H1 (cell line): ENCODE results near the gene SEMA3G. TPM values are rescaled to one million over a fixed set of nuclear protein-coding genes. Genes with fewer than 3 reads are reported as not detected.

Source experiments
- CTCF ChIA-PET: fragments of 300-600 bp; sonication (Branson Sonifier 250); formaldehyde crosslinking; loops from one replicate; lab custom pipeline; 2021; ENCODE audit not compliant: partially characterized antibody; lab: Charles Lee
- POLR2A ChIA-PET: fragments of 300-600 bp; sonication (Branson Sonifier 250); formaldehyde crosslinking; loops from one replicate; lab custom pipeline; 2021; ENCODE audit warnings: inconsistent platforms; ENCODE audit not compliant: partially characterized antibody; lab: Charles Lee
- DNase-seq, 2 experiments: peaks; one replicate each; pipeline versions ENCODE4 v3.0.0 to v3.0.0-alpha.2; 2010 to 2022; ENCODE audit warnings: low spot score in 2 of 2, low read depth in 1 of 2, mixed read lengths in 1 of 2
- FAIRE-seq: peaks from 2 replicates; lab custom pipeline; 2011; peaks lifted over from hg19 to GRCh38; lab: Jason Lieb, UNC
- H2AFZ ChIP-seq: 2 replicates; pipeline ENCODE4 v1.8.1; 2012; ENCODE audit warnings: low read length, inconsistent platforms
- H2AK5ac ChIP-seq: 2 replicates; pipeline ENCODE4 v1.6.1; 2013; ENCODE audit warnings: low read depth, low read length
- H2BK120ac ChIP-seq: replicated peaks from 2 replicates; pipeline ENCODE3; 2013; ENCODE audit warnings: low read depth, low read length, inconsistent platforms
- H2BK12ac ChIP-seq: 2 replicates; pipeline ENCODE4 v1.6.1; 2013; ENCODE audit warnings: low read depth, low read length
- H2BK15ac ChIP-seq: 2 replicates; pipeline ENCODE4 v1.6.1; 2013; ENCODE audit warnings: low read length
- H2BK20ac ChIP-seq: 2 replicates; pipeline ENCODE4 v1.6.1; 2013; ENCODE audit warnings: low read length
- H2BK5ac ChIP-seq: 2 replicates; pipeline ENCODE4 v1.6.1; 2013; ENCODE audit warnings: low read depth, low read length
- H3K14ac ChIP-seq: 2 replicates; pipeline ENCODE4 v1.6.1; 2013; ENCODE audit warnings: inconsistent platforms; ENCODE audit not compliant: insufficient read length
- H3K18ac ChIP-seq: 2 replicates; pipeline ENCODE4 v1.6.1; 2013; ENCODE audit warnings: low read length; ENCODE audit errors: extremely low read depth
- H3K23ac ChIP-seq: 2 replicates; pipeline ENCODE4 v1.6.1; 2013; ENCODE audit warnings: inconsistent platforms; ENCODE audit not compliant: insufficient read length
- H3K23me2 ChIP-seq: 2 replicates; pipeline ENCODE4 v1.6.1; 2013; ENCODE audit warnings: low read depth, low read length
- H3K27ac ChIP-seq: 2 replicates; pipeline ENCODE4 v1.6.1; 2011; ENCODE audit warnings: low read depth, low read length, inconsistent platforms
- H3K27me3 ChIP-seq, 4 experiments: replicated peaks in 1 of 4; 1 replicate in 1 of 4; 2 replicates in 3 of 4; pipeline versions ENCODE4 v1.6.1 to v1.8.1; 2011 to 2013; ENCODE audit warnings: low read length in 3 of 4, mild to moderate bottlenecking in 3 of 4, inconsistent platforms in 2 of 4, mixed read lengths in 2 of 4, moderate library complexity in 1 of 4; ENCODE audit not compliant: control insufficient read depth in 3 of 4, insufficient read depth in 3 of 4; ENCODE audit errors: extremely low read depth in 1 of 4
- H3K36me3 ChIP-seq, 4 experiments: 2 replicates each; pipeline versions ENCODE4 v1.6.1 to v1.8.1; 2011 to 2013; ENCODE audit warnings: mild to moderate bottlenecking in 4 of 4, low read length in 3 of 4, moderate library complexity in 2 of 4, control low read depth in 1 of 4, inconsistent platforms in 1 of 4; ENCODE audit not compliant: insufficient read depth in 4 of 4, control insufficient read depth in 2 of 4
- H3K4ac ChIP-seq: replicated peaks from 2 replicates; pipeline ENCODE3; 2013; ENCODE audit warnings: low read length, low read depth, mixed read lengths, inconsistent platforms; ENCODE audit not compliant: insufficient read length
- H3K4me1 ChIP-seq, 4 experiments: replicated peaks in 1 of 4; 1 replicate in 1 of 4; 2 replicates in 3 of 4; pipeline versions ENCODE4 v1.6.1 to v1.8.1; 2011 to 2013; ENCODE audit warnings: low read length in 3 of 4, inconsistent platforms in 2 of 4, mixed read lengths in 1 of 4; ENCODE audit not compliant: insufficient read depth in 4 of 4, control insufficient read depth in 3 of 4
- H3K4me2 ChIP-seq, 2 experiments: 2 replicates each; pipeline versions ENCODE4 v1.6.1 to v1.8.1; 2011 to 2013; ENCODE audit warnings: low read depth in 2 of 2, low read length in 2 of 2, control low read depth in 1 of 2, inconsistent platforms in 1 of 2, mild to moderate bottlenecking in 1 of 2; ENCODE audit not compliant: insufficient read depth in 1 of 2
- H3K4me3 ChIP-seq, 4 experiments: fragments of 200-600, 300-600 bp in 1 of 4; sonication (generic), shearing (Covaris generic), sonication (Bioruptor Twin) in 1 of 4; 2 replicates each; pipeline versions ENCODE4 v1.5.1 to v1.8.1; 2011 to 2016; ENCODE audit warnings: low read length in 4 of 4, low read depth in 3 of 4, control low read depth in 2 of 4, inconsistent platforms in 2 of 4, mild to moderate bottlenecking in 2 of 4, mixed read lengths in 1 of 4, moderate library complexity in 1 of 4; ENCODE audit not compliant: insufficient read depth in 2 of 4; ENCODE audit errors: extremely low read depth in 1 of 4
- H3K56ac ChIP-seq: replicated peaks from 2 replicates; pipeline ENCODE3; 2013; ENCODE audit warnings: low read depth, mild to moderate bottlenecking, mixed read lengths, low read length, inconsistent platforms; ENCODE audit not compliant: insufficient read length
- H3K79me1 ChIP-seq: 2 replicates; pipeline ENCODE4 v1.6.1; 2013; ENCODE audit warnings: low read depth, low read length, control low read depth
- H3K79me2 ChIP-seq, 2 experiments: 2 replicates each; pipeline versions ENCODE4 v1.6.1 to v1.8.1; 2012 to 2013; ENCODE audit warnings: low read length in 2 of 2, mild to moderate bottlenecking in 2 of 2, inconsistent platforms in 1 of 2; ENCODE audit not compliant: insufficient read depth in 2 of 2, control insufficient read depth in 1 of 2
- H3K9ac ChIP-seq, 4 experiments: replicated peaks in 1 of 4; 1 replicate in 1 of 4; 2 replicates in 3 of 4; pipeline versions ENCODE4 v1.6.1 to v1.8.1; 2011 to 2013; ENCODE audit warnings: low read depth in 3 of 4, low read length in 3 of 4, control low read depth in 2 of 4, mild to moderate bottlenecking in 2 of 4, moderate library complexity in 2 of 4, inconsistent platforms in 1 of 4; ENCODE audit errors: extremely low read depth in 1 of 4
- H3K9me3 ChIP-seq, 2 experiments: 2 replicates each; pipeline versions ENCODE4 v1.6.1 to v1.8.1; 2012 to 2013; ENCODE audit warnings: mild to moderate bottlenecking in 2 of 2, moderate library complexity in 2 of 2, control low read depth in 1 of 2, inconsistent platforms in 1 of 2, low read depth in 1 of 2, low read length in 1 of 2, mixed read lengths in 1 of 2; ENCODE audit not compliant: insufficient read depth in 2 of 2
- H4K20me1 ChIP-seq, 2 experiments: replicated peaks in 1 of 2; 2 replicates each; pipeline versions ENCODE3 to v1.8.1; 2011 to 2013; ENCODE audit warnings: inconsistent platforms in 2 of 2, low read length in 2 of 2, mild to moderate bottlenecking in 1 of 2; ENCODE audit not compliant: insufficient read depth in 2 of 2, control insufficient read depth in 1 of 2
- H4K5ac ChIP-seq: 2 replicates; pipeline ENCODE4 v1.6.1; 2013; ENCODE audit warnings: low read length, low read depth, mixed read lengths, inconsistent platforms; ENCODE audit not compliant: insufficient read length
- H4K8ac ChIP-seq: 2 replicates; pipeline ENCODE4 v1.8.0; 2013; ENCODE audit warnings: mild to moderate bottlenecking, moderate library complexity, low read length, inconsistent platforms; ENCODE audit not compliant: insufficient read depth; ENCODE audit errors: extremely low read depth
- H4K91ac ChIP-seq: replicated peaks from 2 replicates; pipeline ENCODE3; 2013; ENCODE audit warnings: low read length, mixed read lengths, inconsistent platforms; ENCODE audit not compliant: insufficient read length
- TCF12 ChIP-seq: IDR thresholded peaks from 2 replicates; pipeline ENCODE4 v1.6.1; 2011; ENCODE audit warnings: low read depth, mild to moderate bottlenecking, low read length
- WGBS, 2 experiments: shearing (Covaris generic) in 1 of 2; methylation state at CpG; one replicate each; pipeline versions ENCODE4 v1.1.6 to v1.1.7; 2013 to 2015; ENCODE audit warnings: low lambda C conversion rate in 2 of 2, mixed read lengths in 2 of 2, inconsistent platforms in 1 of 2, low coverage in 1 of 2, missing lambda C conversion rate in 1 of 2; ENCODE audit not compliant: insufficient replicate concordance in 2 of 2, insufficient coverage in 1 of 2, insufficient read length in 1 of 2; ENCODE audit errors: extremely low coverage in 1 of 2, missing lambda C conversion rate in 1 of 2; 5-methylcytosine and 5-hydroxymethylcytosine counted together
- polyA plus RNA-seq, 7 experiments: library from polyadenylated mRNA; depleted of rRNA in 3 of 7; stranded (reverse) in 5 of 7; unstranded in 2 of 7; fragments of >200 nt in 5 of 7; fragments of 200-250 nt in 2 of 7; gene quantifications; 1 replicate in 5 of 7; 2 replicates in 1 of 7; 4 replicates in 1 of 7; pipeline versions ENCODE4 v1.2.1 to v1.2.3, GENCODE V29; 2011 to 2013; ENCODE audit warnings: missing spikeins in 2 of 7, mixed read lengths in 2 of 7
- total RNA-seq: library from RNA; stranded (reverse); fragmentation: NEBNext Ultra II Directional; extraction: Animal tissue kit (Norgen Biotek cat#: 25700); gene quantifications from 2 replicates; pipeline ENCODE4 v1.2.1, GENCODE V29; 2021

Gene SEMA3G
- total and polyA plus RNA-seq, 2 of the 8 experiments (the other 6 are each of a cell fraction or from before 2014, with no cell fraction given): 0.95 to 1.5 TPM

- Histone ChIP-seq H4K5ac (no peak overlapping the region), H4K8ac (peak overlapping the region; percentile 40), H3K27me3 (no peaks in the 10 kb centered on the region), H3K4me3 (no peak overlapping the region), H3K4me1 (no peaks in the 10 kb centered on the region), H2BK12ac (no peak overlapping the region), H3K27ac (no peak overlapping the region), H3K23me2 (no peaks in the 10 kb centered on the region), H3K14ac (no peak overlapping the region), H2BK5ac (no peak overlapping the region), H2BK15ac (no peak overlapping the region), H3K79me1 (no peaks in the 10 kb centered on the region; the same call in 1 of the 2 replicates), H4K91ac (no peak overlapping the region), H4K20me1 (peaks cover 0 to 4% of the 10 kb centered on the region in 2 experiments), H2AFZ (no peak overlapping the region), H2AK5ac (no peak overlapping the region), H3K9ac (no peak overlapping the region), H3K56ac (no peak overlapping the region), H3K23ac (no peak overlapping the region), H2BK20ac (no peak overlapping the region), H3K9me3 (no peaks in the 10 kb centered on the region), H3K18ac (no peak overlapping the region), H3K4me2 (no peak overlapping the region), H3K79me2 (no peaks in the 10 kb centered on the region), H2BK120ac (no peak overlapping the region), H3K4ac (no peak overlapping the region), H3K36me3 (no peaks in the 10 kb centered on the region)
- no peak for FAIRE-seq
- TF ChIP-seq TCF12: no peak
- ChIA-PET POLR2A (interaction anchor here (0.6 to 3.0 kb wide), 5 partner anchors 9 to 460 kb away, joined by 3 to 23 read pairs (median 4); partner anchors contain the start of gene WDR82), CTCF (interaction anchor here (0.7 to 4.6 kb wide), 5 partner anchors 9 to 575 kb away, joined by 3 to 26 read pairs (median 4); no protein-coding TSS in a partner anchor)
- 90% methylated on average over 8 of the region's 8 CpGs; no CpG with 5 or more reads in 1 of the 2 experiments for WGBS, 2 experiments
- DNase-seq: no peak
Measured at GRCh38 chr3:52395503-52395865, 49.4 kb downstream of the SEMA3G start.
